ENCODE measurements around the gene VGLL4.

DNA sequence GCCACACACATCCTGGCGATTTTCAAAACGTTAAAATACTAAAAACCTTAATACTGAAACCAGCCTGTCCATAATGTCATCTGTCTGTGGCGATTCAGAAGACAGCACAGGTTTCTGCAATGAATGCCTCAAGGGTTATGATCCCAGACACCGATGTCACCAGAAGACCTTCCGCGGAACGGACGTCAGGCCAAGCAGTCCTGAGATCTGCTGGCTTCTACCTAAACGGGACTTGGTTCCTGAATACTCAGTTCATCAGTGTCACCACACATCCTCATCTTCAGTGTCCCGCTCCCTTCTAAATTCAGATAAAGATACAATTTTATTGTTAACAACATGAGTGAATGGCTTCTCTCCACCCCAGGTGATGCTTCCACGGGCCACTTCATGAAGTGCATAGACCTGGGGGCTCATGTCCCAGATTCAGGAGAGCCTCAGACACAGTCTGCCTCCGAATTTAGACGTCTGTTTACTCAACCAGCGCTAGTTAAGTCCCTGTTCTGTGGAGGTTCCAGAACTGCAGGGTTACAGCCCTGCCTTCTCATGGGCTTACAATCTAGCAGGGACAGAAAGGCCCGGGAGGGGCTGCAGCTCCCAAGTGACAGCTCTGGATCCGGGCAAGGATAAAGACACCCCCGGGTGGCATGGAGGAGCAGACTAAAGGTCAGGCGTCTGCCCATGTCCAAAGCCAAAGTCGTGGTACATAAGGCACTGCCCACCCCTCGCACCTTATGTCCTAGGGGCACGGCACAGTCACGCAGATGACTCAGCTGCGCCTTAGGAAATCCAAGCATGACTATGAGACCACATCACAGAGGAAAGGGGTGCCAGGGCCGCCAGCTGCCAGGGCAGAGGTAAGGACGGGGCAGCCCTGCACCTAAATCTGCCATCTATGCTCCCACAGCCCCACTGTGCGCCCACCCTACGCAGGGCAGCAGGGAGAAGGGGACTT lies 75.9 kb downstream of the VGLL4 start:
- TF ChIP-seq CTCF (IDR thresholded peaks at IDR 0.05), result no peak
- TF ChIP-seq POLR2A (IDR thresholded peaks at IDR 0.05), result no peak
